Hindlimb muscle (tissue), 1 donor: ENCODE data around the gene ZNF253. TPM values are rescaled to one million over a fixed set of nuclear protein-coding genes. Genes with fewer than 3 reads are reported as not detected.
A peak's percentile ranks its signal among the peaks of the same experiment; 100 is the strongest.
"Not testable (repeated sequence)": the region's sequence is repeated elsewhere in the genome, so short reads cannot be mapped to it uniquely, and the experiment has no call there.

Source experiments
- DNase-seq: peaks from one replicate; pipeline ENCODE4 v3.0.0-alpha.2; 2013
- polyA plus RNA-seq: library from polyadenylated mRNA; unstranded; fragments of 120-200 nt; gene quantifications from one replicate; pipeline ENCODE4 v1.2.1, GENCODE V29; 2013; ENCODE audit not compliant: insufficient read length

The ZNF253 gene
- polyA plus RNA-seq: 11.9 TPM

- peak; percentile 96 for DNase-seq
Measured at GRCh38 chr19:19865750-19866610, at the start of gene ZNF253. ZNF253 (plus strand) TSS chr19:19865882; CDS start chr19:19865997, 115 bp downstream.

- DNase-seq: no peak
Measured at GRCh38 chr19:19816679-19817078, 49.0 kb upstream of the ZNF253 start.

GRCh38 chr19:19817357-19817756, 48.3 kb upstream of the ZNF253 start:
- DNase-seq: no peak

- peak; percentile 6 for DNase-seq
Measured at GRCh38 chr19:19820774-19821320, 44.8 kb upstream of the ZNF253 start.

- peak; percentile 99 for DNase-seq
Measured at GRCh38 chr19:19821366-19821951, 44.2 kb upstream of the ZNF253 start, which contains the start of gene ZNF506. ZNF506 (minus strand) TSS chr19:19821750; CDS start chr19:19821603, 147 bp downstream.

- DNase-seq: peak; percentile 28
Measured at GRCh38 chr19:19821976-19822375, 43.7 kb upstream of the ZNF253 start.

GRCh38 chr19:19823916-19824315, 41.8 kb upstream of the ZNF253 start:
- no peak for DNase-seq

- DNase-seq: no peak
Measured at GRCh38 chr19:19826875-19827274, 38.8 kb upstream of the ZNF253 start.

GRCh38 chr19:19835560-19836038, 30.1 kb upstream of the ZNF253 start:
- no peak for DNase-seq

GRCh38 chr19:19847781-19848180, 17.9 kb upstream of the ZNF253 start:
- DNase-seq: no peak

GRCh38 chr19:19849056-19849455, 16.6 kb upstream of the ZNF253 start:
- DNase-seq: no peak

GRCh38 chr19:19851740-19852139, 13.9 kb upstream of the ZNF253 start:
- DNase-seq: not testable (repeated sequence)

- DNase-seq: no peak
Measured at GRCh38 chr19:19858751-19859150, 6.9 kb upstream of the ZNF253 start.

GRCh38 chr19:19860756-19861390, 4.8 kb upstream of the ZNF253 start:
- DNase-seq: peak; percentile 12

GRCh38 chr19:19866611-19867248, 1.0 kb downstream of the ZNF253 start:
- peak; percentile 23 for DNase-seq

- not testable (repeated sequence) for DNase-seq
Measured at GRCh38 chr19:19870086-19870485, 4.4 kb downstream of the ZNF253 start.

GRCh38 chr19:19871932-19872331, 6.2 kb downstream of the ZNF253 start:
- DNase-seq: no peak

- DNase-seq: no peak
Measured at GRCh38 chr19:19873381-19873780, 7.7 kb downstream of the ZNF253 start.

- no peak for DNase-seq
Measured at GRCh38 chr19:19877724-19878123, 12.0 kb downstream of the ZNF253 start.

GRCh38 chr19:19884583-19884982, 18.9 kb downstream of the ZNF253 start:
- no peak for DNase-seq

GRCh38 chr19:19892055-19892941, 26.6 kb downstream of the ZNF253 start:
- DNase-seq: not testable (repeated sequence)
